GM12873 (cell line): ENCODE measurements around the gene C22orf15.

Source experiments
- TF ChIP-seq, protein P1 (sequence below): IDR thresholded peaks from 2 replicates; pipeline ENCODE4 v1.5.1; 2012; ENCODE audit warnings: low read depth, mild to moderate bottlenecking, moderate library complexity, low read length, control low read depth; ENCODE audit not compliant: insufficient read depth; ENCODE audit errors: missing control alignments

C22orf15 gene

GRCh38 chr22:23744001-23744400 is 18.8 kb upstream of the C22orf15 start:
- TF ChIP-seq, protein P1, sequence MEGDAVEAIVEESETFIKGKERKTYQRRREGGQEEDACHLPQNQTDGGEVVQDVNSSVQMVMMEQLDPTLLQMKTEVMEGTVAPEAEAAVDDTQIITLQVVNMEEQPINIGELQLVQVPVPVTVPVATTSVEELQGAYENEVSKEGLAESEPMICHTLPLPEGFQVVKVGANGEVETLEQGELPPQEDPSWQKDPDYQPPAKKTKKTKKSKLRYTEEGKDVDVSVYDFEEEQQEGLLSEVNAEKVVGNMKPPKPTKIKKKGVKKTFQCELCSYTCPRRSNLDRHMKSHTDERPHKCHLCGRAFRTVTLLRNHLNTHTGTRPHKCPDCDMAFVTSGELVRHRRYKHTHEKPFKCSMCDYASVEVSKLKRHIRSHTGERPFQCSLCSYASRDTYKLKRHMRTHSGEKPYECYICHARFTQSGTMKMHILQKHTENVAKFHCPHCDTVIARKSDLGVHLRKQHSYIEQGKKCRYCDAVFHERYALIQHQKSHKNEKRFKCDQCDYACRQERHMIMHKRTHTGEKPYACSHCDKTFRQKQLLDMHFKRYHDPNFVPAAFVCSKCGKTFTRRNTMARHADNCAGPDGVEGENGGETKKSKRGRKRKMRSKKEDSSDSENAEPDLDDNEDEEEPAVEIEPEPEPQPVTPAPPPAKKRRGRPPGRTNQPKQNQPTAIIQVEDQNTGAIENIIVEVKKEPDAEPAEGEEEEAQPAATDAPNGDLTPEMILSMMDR, result no peak

DNA sequence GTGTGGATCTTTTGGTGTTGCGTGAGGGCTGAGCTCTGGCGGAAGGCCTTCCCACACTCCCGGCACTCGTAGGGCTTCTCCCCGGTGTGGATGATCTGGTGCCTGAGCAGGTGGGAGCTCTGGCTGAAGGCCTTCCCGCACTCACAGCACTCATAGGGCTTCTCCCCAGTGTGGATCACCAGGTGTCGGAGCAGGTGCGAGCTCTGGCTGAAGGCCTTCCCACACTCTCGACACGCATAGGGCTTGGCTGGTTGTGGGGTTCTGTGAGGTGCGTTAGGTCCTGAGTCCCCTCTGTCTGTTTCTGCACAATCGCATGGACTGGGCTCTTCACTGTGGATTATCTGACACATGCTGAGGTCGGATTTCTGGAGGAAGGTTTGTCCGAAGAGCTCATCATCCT is 18.3 kb upstream of the C22orf15 start:
- TF ChIP-seq, protein P1, result no peak

- TF ChIP-seq, protein P1, result no peak
These were observed 17.0 kb upstream of the C22orf15 start for GRCh38 chr22:23745791-23746190.

DNA sequence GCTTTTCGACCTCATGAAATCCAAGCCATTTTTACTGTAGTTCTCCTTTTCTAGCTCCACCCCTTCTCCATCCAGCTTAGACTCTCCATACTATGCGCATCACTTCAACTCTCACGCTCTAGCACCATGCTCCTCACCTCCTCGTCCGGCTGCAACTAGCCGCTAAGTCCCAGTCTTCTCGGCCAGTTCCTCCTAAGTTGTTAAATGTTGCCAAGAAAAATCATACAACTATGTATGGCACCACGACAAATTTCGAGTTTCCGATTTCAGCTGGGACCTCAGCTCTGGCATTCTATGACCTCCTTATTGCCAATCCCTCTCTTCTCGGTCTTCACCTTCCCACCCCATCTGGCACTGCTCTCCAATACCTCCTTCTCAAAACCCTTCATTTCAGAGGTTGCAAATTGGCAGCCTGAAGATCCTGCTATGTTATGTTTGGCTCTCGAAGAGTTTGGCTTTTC is 12.9 kb upstream of the C22orf15 start:
- TF ChIP-seq, protein P1, result no peak

GRCh38 chr22:23750367-23750713 is 12.4 kb upstream of the C22orf15 start:
- TF ChIP-seq, protein P1, result no peak

DNA sequence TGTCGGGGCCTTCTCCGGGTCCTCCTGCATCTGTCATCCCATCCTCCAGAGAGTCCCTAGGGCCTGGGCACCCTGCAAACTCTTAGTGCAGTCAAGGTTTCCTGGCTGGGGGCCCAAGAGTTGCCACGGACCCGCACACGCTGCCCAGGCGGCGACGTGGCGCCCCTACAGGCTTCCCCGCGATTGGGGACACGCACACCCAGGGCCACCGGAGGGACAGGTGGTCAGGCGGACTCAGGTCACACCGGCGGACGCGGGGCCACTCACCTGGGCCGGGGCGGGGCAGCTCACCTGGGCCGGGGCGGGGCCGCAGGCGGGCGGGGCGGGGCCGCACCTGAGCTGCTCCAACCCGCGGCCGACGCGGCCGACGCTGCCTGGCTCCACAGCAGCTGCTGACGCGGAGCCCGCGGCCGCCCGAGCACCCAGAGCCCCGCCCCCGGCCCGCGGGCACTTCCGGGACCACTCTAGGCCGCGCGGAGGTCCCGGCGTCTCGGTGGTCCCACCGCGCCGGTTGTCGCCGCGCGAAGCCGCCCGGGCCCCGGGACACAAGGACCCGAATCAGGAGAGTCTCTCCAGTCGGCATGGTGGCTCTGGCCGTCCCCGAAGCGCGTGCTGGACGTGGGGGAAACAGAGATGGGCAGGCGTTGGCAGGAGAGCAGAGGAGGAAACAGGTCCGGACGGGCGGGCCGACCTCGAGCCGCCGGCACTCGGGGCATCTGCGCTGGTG is 11.9 kb upstream of the C22orf15 start, which contains the start of gene ZNF70:
Gene ZNF70 (minus strand): TSS at position 399 of the 727 bp plus-strand sequence. CDS start 5,972 bp downstream, outside the sequence.
- TF ChIP-seq, protein P1, result peak; percentile 48

GRCh38 chr22:23751441-23751996 is 11.3 kb upstream of the C22orf15 start:
- TF ChIP-seq, protein P1, result no peak
